K562 (cell line): ENCODE measurements around the gene TPMT. TPM values are rescaled to one million over a fixed set of nuclear protein-coding genes. Genes with fewer than 3 reads are reported as not detected.

ENCODE experiments used
- LCOR ChIP-seq: sonication (generic); formaldehyde crosslinking; IDR thresholded peaks from 2 replicates; pipeline ENCODE4 v1.8.0; 2022; ENCODE audit warnings: mild to moderate bottlenecking, missing genetic modification reagents
- MAFK ChIP-seq: IDR thresholded peaks from 2 replicates; pipeline ENCODE4 v1.6.1; 2011; ENCODE audit warnings: low read length, improper control_type of control experiment
- SP1 ChIP-seq: sonication (generic); formaldehyde crosslinking; IDR thresholded peaks from 2 replicates; pipeline ENCODE4 v1.8.1; 2022; ENCODE audit warnings: mild to moderate bottlenecking, missing genetic modification reagents
- TGIF2 ChIP-seq: sonication (generic); formaldehyde crosslinking; IDR thresholded peaks from 2 replicates; pipeline ENCODE4 v1.8.1; 2022; ENCODE audit warnings: mild to moderate bottlenecking, missing genetic modification reagents, moderate library complexity
- ZNF384 ChIP-seq: IDR thresholded peaks from 2 replicates; pipeline ENCODE4 v1.6.1; 2012; ENCODE audit warnings: low read depth, low read length, improper control_type of control experiment
- ZNF766 ChIP-seq: fragments of 200-800 bp; sonication (Bioruptor generic); conservative IDR thresholded peaks from 2 replicates; pipeline ENCODE4 v1.6.1; 2016; ENCODE audit warnings: missing genetic modification characterization, missing compliant biosample characterization
- polyA plus RNA-seq, 8 experiments: library from polyadenylated mRNA; depleted of rRNA in 4 of 8; stranded (reverse) in 5 of 8; unstranded in 3 of 8; fragments of >200 nt; fragmentation: Nextera tagmentation in 2 of 8; fragmentation: Illumina TruSeq in 1 of 8; extraction: Ambion mirVana in 2 of 8; extraction: Trizol in 1 of 8; gene quantifications; 2 replicates each; pipeline versions ENCODE4 v1.2.1 to v1.2.3, GENCODE V29; 2011 to 2014; ENCODE audit warnings: inconsistent platforms in 1 of 8, missing spikeins in 1 of 8
- total RNA-seq, 7 experiments: library from RNA; depleted of rRNA in 6 of 7; stranded (reverse); fragments of >200 nt in 6 of 7; fragmentation: Illumina TruSeq in 2 of 7; extraction: Trizol in 2 of 7; gene quantifications; 2 replicates each; pipeline versions ENCODE4 v1.2.1 to v1.2.3, GENCODE V29; 2011 to 2021; ENCODE audit warnings: low replicate concordance in 1 of 7
- TF ChIP-seq, protein P1 (sequence below), 2 experiments: fragments of 450-650 bp; IDR thresholded peaks; 2 replicates each; pipeline ENCODE4 v1.6.1; 2016; ENCODE audit warnings: mild to moderate bottlenecking in 2 of 2, borderline replicate concordance in 1 of 2, low read depth in 1 of 2, moderate library complexity in 1 of 2

The TPMT gene
- total and polyA plus RNA-seq, 9 of the 15 experiments (the other 6 are each of a cell fraction or from before 2014, with no cell fraction given) = 24.2 to 67.4 (median 46.5) TPM

DNA sequence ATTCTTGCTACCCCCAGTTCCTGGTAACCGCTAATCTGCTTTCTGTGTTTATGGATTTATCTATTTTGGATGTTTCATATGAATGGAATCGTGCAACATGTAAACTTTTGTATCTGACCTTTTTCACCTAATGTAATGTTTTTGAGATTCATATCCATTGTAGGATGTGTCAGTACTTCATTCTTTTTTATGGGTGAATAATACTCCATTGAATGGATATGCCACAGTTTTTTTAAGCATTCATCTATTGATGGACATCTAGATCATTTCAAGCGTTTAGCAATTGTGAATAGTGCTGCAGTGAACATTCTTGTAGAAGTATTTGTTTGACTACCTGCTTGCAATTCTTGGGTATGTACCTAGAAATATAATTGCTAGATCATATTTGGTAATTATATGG is 13.4 kb upstream of the TPMT start (continued):
- TF ChIP-seq, protein P1, sequence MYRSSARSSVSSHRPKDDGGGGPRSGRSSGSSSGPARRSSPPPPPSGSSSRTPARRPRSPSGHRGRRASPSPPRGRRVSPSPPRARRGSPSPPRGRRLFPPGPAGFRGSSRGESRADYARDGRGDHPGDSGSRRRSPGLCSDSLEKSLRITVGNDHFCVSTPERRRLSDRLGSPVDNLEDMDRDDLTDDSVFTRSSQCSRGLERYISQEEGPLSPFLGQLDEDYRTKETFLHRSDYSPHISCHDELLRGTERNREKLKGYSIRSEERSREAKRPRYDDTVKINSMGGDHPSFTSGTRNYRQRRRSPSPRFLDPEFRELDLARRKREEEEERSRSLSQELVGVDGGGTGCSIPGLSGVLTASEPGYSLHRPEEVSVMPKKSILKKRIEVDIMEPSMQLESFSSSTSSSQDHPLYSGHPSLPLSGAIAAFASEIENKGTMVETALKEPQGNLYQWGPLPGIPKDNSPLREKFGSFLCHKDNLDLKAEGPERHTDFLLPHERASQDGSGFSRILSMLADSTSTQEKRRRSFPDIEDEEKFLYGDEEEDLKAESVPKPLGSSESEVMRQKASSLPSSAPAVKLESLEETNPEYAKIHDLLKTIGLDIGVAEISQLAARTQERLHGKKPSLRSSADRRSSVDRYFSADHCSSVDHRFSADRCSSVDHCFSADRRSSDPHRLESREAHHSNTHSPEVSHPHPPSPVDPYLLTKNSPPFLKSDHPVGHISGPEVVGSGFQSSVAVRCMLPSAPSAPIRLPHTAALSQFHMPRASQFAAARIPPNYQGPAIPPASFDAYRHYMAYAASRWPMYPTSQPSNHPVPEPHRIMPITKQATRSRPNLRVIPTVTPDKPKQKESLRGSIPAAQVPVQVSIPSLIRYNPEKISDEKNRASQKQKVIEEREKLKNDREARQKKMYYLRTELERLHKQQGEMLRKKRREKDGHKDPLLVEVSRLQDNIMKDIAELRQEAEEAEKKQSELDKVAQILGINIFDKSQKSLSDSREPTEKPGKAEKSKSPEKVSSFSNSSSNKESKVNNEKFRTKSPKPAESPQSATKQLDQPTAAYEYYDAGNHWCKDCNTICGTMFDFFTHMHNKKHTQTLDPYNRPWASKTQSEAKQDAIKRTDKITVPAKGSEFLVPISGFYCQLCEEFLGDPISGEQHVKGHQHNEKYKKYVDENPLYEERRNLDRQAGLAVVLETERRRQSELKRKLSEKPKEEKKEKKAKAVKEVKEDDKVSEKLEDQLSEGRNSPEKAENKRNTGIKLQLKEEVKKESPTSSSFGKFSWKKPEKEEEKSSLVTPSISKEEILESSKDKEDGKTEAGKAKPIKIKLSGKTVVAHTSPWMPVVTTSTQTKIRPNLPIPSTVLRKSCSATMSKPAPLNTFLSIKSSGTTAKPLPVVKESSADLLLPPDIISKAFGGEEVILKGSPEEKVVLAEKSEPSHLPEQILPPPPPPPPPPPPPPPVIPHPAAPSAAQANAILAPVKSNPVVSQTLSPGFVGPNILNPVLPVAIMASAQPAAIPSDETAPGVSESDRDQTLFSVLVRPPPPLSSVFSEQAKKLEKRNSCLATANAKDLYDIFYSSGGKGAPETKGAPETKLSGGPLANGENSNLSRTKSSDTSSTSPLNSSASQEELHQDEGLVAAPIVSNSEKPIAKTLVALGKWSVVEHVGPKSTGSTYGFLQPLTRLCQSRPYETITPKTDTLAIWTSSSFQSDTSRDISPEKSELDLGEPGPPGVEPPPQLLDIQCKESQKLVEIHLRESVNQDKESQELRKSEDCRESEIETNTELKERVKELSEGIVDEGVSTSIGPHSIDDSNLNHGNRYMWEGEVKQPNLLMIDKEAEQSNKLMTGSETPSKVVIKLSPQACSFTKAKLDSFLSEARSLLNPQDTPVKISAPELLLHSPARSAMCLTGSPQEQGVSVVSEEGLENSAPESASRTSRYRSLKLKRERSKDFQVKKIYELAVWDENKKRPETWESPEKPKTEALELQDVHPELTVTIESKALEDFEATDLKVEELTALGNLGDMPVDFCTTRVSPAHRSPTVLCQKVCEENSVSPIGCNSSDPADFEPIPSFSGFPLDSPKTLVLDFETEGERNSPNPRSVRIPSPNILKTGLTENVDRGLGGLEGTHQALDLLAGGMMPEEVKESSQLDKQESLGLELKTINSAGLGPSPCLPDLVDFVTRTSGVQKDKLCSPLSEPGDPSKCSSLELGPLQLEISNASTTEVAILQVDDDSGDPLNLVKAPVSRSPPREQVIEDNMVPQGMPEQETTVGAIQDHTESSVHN (IDR thresholded peaks at IDR 0.05; ENCODE audit: borderline replicate concordance in 1 of 2, low read depth in 1 of 2) = no peak
- no peak for TF ChIP-seq LCOR (CRISPR knock-in tag)
- no peak for TF ChIP-seq ZNF766 (CRISPR knock-in tag)
- no peak for TF ChIP-seq MAFK
- no peak for TF ChIP-seq ZNF384
- TF ChIP-seq SP1 (CRISPR knock-in tag) = no peak
- no peak for TF ChIP-seq TGIF2 (CRISPR knock-in tag)
- TF ChIP-seq, all 486 proteins: peak for 6
